HEK293 (cell line): ENCODE results near the gene THEMIS2.

Experiments used
- CTCF ChIA-PET: fragments of 350-600 bp; formaldehyde crosslinking; extraction: SDS; loops from one replicate; lab custom pipeline; 2021; ENCODE audit warnings: antibody characterized with exemption; lab: Yijun Ruan, JAX
- POLR2A ChIA-PET: fragments of 300-600 bp; formaldehyde crosslinking; extraction: SDS; loops from one replicate; lab custom pipeline; 2020; ENCODE audit warnings: antibody characterized with exemption, inconsistent platforms; lab: Yijun Ruan, JAX
- H3K27ac ChIP-seq: fragments of 200-500 bp; sonication (Bioruptor generic); 2 replicates; pipeline ENCODE4 v1.5.1; 2014; ENCODE audit warnings: low read depth, low read length, control low read depth, inconsistent platforms; ENCODE audit errors: extremely low read depth
- H3K36me3 ChIP-seq, 2 experiments: fragments of 200-500 bp in 1 of 2; sonication (Bioruptor generic) in 1 of 2; 1 replicate in 1 of 2; 2 replicates in 1 of 2; pipeline ENCODE4 v1.5.1; 2014 to 2017; ENCODE audit warnings: inconsistent platforms in 2 of 2, low read length in 2 of 2; ENCODE audit not compliant: control insufficient read depth in 2 of 2, insufficient read depth in 1 of 2
- H3K4me1 ChIP-seq: fragments of 200-500 bp; sonication (Bioruptor generic); 2 replicates; pipeline ENCODE4 v1.5.1; 2014; ENCODE audit warnings: mild to moderate bottlenecking, low read length, inconsistent platforms; ENCODE audit not compliant: control insufficient read depth, insufficient read depth
- H3K4me3 ChIP-seq: 2 replicates; pipeline ENCODE4 v1.5.1; 2011; ENCODE audit warnings: low read depth, mild to moderate bottlenecking, control low read depth, low read length, moderate library complexity
- H3K9me3 ChIP-seq: fragments of 200-500 bp; sonication (Bioruptor generic); 2 replicates; pipeline ENCODE4 v1.5.1; 2014; ENCODE audit warnings: low read depth, low read length, inconsistent platforms; ENCODE audit not compliant: control insufficient read depth, insufficient read depth
- OVOL3 ChIP-seq: fragments of 450-650 bp; formaldehyde crosslinking; IDR thresholded peaks from 2 replicates; pipeline ENCODE4 v1.5.1; 2016; ENCODE audit warnings: missing biosample characterization, missing genetic modification characterization
- PRDM2 ChIP-seq: fragments of 450-650 bp; formaldehyde crosslinking; IDR thresholded peaks from 2 replicates; pipeline ENCODE4 v1.5.1; 2016; ENCODE audit warnings: missing biosample characterization, missing genetic modification characterization, borderline replicate concordance
- SP7 ChIP-seq: fragments of 450-650 bp; formaldehyde crosslinking; IDR thresholded peaks from 2 replicates; pipeline ENCODE4 v1.5.1; 2016; ENCODE audit warnings: missing biosample characterization, missing genetic modification characterization
- YY1 ChIP-seq: fragments of 450-650 bp; formaldehyde crosslinking; IDR thresholded peaks from 2 replicates; pipeline ENCODE4 v1.5.1; 2018; ENCODE audit warnings: missing biosample characterization, missing genetic modification characterization
- ZFHX2 ChIP-seq: fragments of 450-650 bp; formaldehyde crosslinking; conservative IDR thresholded peaks from 2 replicates; pipeline ENCODE4 v1.5.1; 2016; ENCODE audit warnings: missing biosample characterization, missing genetic modification characterization
- ZNF266 ChIP-seq: fragments of 450-650 bp; formaldehyde crosslinking; IDR thresholded peaks from 2 replicates; pipeline ENCODE4 v1.5.1; 2016; ENCODE audit warnings: missing biosample characterization, missing genetic modification characterization, low read depth
- ZNF280C ChIP-seq: fragments of 450-650 bp; formaldehyde crosslinking; IDR thresholded peaks from 2 replicates; pipeline ENCODE4 v1.5.1; 2016; ENCODE audit warnings: missing biosample characterization, missing genetic modification characterization
- ZNF391 ChIP-seq: fragments of 450-650 bp; formaldehyde crosslinking; IDR thresholded peaks from 2 replicates; pipeline ENCODE4 v1.5.1; 2016; ENCODE audit warnings: low read depth, missing biosample characterization, missing genetic modification characterization, borderline replicate concordance
- ZNF747 ChIP-seq: fragments of 450-650 bp; formaldehyde crosslinking; IDR thresholded peaks from 2 replicates; pipeline ENCODE4 v1.5.1; 2016; ENCODE audit warnings: missing biosample characterization, missing genetic modification characterization
- TF ChIP-seq, protein P1 (sequence below): fragments of 450-650 bp; formaldehyde crosslinking; IDR thresholded peaks from 2 replicates; pipeline ENCODE4 v1.5.1; 2016; ENCODE audit warnings: missing biosample characterization, missing genetic modification characterization
- TF ChIP-seq, protein P2 (sequence below): fragments of 450-650 bp; formaldehyde crosslinking; IDR thresholded peaks from 2 replicates; pipeline ENCODE4 v1.5.1; 2016; ENCODE audit warnings: missing biosample characterization, missing genetic modification characterization
- TF ChIP-seq, protein P3 (sequence below): fragments of 450-650 bp; formaldehyde crosslinking; IDR thresholded peaks from 2 replicates; pipeline ENCODE4 v1.5.1; 2017; ENCODE audit warnings: missing biosample characterization, missing genetic modification characterization

Gene THEMIS2

GRCh38 chr1:27931184-27931583, 58.8 kb downstream of the THEMIS2 start (continued):
- TF ChIP-seq, protein P1, sequence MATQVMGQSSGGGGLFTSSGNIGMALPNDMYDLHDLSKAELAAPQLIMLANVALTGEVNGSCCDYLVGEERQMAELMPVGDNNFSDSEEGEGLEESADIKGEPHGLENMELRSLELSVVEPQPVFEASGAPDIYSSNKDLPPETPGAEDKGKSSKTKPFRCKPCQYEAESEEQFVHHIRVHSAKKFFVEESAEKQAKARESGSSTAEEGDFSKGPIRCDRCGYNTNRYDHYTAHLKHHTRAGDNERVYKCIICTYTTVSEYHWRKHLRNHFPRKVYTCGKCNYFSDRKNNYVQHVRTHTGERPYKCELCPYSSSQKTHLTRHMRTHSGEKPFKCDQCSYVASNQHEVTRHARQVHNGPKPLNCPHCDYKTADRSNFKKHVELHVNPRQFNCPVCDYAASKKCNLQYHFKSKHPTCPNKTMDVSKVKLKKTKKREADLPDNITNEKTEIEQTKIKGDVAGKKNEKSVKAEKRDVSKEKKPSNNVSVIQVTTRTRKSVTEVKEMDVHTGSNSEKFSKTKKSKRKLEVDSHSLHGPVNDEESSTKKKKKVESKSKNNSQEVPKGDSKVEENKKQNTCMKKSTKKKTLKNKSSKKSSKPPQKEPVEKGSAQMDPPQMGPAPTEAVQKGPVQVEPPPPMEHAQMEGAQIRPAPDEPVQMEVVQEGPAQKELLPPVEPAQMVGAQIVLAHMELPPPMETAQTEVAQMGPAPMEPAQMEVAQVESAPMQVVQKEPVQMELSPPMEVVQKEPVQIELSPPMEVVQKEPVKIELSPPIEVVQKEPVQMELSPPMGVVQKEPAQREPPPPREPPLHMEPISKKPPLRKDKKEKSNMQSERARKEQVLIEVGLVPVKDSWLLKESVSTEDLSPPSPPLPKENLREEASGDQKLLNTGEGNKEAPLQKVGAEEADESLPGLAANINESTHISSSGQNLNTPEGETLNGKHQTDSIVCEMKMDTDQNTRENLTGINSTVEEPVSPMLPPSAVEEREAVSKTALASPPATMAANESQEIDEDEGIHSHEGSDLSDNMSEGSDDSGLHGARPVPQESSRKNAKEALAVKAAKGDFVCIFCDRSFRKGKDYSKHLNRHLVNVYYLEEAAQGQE (tag by site-specific recombination), result no peak
- TF ChIP-seq, all 188 proteins: peak for 0

- H3K4me1 ChIP-seq, result peaks cover 3% of the 10 kb centered on the region; the same call in 1 of the 2 replicates
- TF ChIP-seq ZNF266 (tag by site-specific recombination) (no peak), SP7 (tag by site-specific recombination) (no peak)
- H3K4me3 ChIP-seq, result no peak overlapping the region
- CTCF ChIA-PET, result interaction anchor here (1.2 kb wide), 1 partner anchor 9 kb away, joined by 3 read pairs; no protein-coding TSS in a partner anchor
- no peak overlapping the region for H3K27ac ChIP-seq
- no peaks in the 10 kb centered on the region for H3K9me3 ChIP-seq
- POLR2A ChIA-PET, result no interaction called here
- no peaks in the 10 kb centered on the region for H3K36me3 ChIP-seq
These were observed 59.4 kb downstream of the THEMIS2 start for GRCh38 chr1:27931759-27932158.

DNA sequence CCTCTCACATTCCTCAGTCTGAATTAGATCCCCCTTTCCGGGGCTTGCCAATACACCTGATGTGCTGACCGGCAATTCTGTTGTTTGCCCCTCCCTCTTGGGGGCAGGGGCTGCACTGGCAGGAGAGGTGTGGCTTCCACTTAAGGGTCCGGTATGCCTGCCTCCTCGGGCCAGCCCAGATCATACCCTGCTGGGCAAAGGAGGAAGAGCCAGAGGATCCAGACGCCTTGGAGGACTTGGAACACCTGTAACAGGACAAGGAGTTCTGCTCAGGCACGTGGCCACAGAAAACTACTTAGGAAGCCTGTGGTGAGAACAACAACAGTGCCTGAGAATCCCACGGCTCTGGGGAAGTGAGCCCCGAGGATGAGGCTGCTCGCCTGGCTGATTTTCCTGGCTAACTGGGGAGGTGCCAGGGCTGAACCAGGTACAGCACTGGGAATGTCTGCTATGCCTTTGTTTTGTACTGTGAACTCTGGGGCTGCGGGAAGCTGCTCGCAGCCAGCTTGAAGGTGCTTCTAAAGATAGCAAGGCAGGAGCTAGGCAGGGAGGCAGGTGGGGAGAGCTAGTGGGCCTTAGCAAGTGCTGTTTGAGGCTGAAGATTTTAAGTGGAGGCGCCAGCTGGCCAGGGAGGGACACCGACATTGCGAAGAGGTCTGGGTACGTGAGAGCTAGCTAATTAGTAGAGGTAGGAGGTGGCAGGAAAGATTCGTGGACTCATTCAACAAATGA, 62.6 kb downstream of the THEMIS2 start, which contains the start of gene SMPDL3B:
TSS of gene SMPDL3B (plus strand) at position 183 of the 732 bp plus-strand sequence. CDS start at position 367, 184 bp downstream.
- POLR2A ChIA-PET, result interaction anchor here (0.6 to 1.5 kb wide), 2 partner anchors 25 to 78 kb away, joined by 4 to 11 read pairs; partner anchors contain the start of gene XKR8
- CTCF ChIA-PET, result interaction anchor here (0.6 to 1.3 kb wide), 3 partner anchors 19 to 77 kb away, joined by 3 to 7 read pairs (median 3); no protein-coding TSS in a partner anchor
- peaks cover 3% of the 10 kb centered on the region; the same call in 1 of the 2 replicates for H3K4me1 ChIP-seq
- no peaks in the 10 kb centered on the region for H3K36me3 ChIP-seq
- no peaks in the 10 kb centered on the region for H3K9me3 ChIP-seq
- H3K4me3 ChIP-seq, result peak within 1 kb of the TSS; percentile 40
- H3K27ac ChIP-seq, result no peak within 1 kb of the TSS; the same call in 1 of the 2 replicates
- TF ChIP-seq ZFHX2 (tag by site-specific recombination) (no peak), OVOL3 (tag by site-specific recombination) (no peak), ZNF391 (no peak), PRDM2 (no peak), ZNF747 (tag by site-specific recombination) (no peak), YY1 (tag by site-specific recombination) (no peak), ZNF280C (tag by site-specific recombination) (no peak)
- TF ChIP-seq, protein P2, sequence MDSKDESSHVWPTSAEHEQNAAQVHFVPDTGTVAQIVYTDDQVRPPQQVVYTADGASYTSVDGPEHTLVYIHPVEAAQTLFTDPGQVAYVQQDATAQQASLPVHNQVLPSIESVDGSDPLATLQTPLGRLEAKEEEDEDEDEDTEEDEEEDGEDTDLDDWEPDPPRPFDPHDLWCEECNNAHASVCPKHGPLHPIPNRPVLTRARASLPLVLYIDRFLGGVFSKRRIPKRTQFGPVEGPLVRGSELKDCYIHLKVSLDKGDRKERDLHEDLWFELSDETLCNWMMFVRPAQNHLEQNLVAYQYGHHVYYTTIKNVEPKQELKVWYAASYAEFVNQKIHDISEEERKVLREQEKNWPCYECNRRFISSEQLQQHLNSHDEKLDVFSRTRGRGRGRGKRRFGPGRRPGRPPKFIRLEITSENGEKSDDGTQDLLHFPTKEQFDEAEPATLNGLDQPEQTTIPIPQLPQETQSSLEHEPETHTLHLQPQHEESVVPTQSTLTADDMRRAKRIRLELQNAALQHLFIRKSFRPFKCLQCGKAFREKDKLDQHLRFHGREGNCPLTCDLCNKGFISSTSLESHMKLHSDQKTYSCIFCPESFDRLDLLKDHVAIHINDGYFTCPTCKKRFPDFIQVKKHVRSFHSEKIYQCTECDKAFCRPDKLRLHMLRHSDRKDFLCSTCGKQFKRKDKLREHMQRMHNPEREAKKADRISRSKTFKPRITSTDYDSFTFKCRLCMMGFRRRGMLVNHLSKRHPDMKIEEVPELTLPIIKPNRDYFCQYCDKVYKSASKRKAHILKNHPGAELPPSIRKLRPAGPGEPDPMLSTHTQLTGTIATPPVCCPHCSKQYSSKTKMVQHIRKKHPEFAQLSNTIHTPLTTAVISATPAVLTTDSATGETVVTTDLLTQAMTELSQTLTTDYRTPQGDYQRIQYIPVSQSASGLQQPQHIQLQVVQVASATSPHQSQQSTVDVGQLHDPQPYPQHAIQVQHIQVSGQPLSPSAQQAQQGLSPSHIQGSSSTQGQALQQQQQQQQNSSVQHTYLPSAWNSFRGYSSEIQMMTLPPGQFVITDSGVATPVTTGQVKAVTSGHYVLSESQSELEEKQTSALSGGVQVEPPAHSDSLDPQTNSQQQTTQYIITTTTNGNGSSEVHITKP (tag by site-specific recombination), result peak; percentile 82
- TF ChIP-seq, protein P3, sequence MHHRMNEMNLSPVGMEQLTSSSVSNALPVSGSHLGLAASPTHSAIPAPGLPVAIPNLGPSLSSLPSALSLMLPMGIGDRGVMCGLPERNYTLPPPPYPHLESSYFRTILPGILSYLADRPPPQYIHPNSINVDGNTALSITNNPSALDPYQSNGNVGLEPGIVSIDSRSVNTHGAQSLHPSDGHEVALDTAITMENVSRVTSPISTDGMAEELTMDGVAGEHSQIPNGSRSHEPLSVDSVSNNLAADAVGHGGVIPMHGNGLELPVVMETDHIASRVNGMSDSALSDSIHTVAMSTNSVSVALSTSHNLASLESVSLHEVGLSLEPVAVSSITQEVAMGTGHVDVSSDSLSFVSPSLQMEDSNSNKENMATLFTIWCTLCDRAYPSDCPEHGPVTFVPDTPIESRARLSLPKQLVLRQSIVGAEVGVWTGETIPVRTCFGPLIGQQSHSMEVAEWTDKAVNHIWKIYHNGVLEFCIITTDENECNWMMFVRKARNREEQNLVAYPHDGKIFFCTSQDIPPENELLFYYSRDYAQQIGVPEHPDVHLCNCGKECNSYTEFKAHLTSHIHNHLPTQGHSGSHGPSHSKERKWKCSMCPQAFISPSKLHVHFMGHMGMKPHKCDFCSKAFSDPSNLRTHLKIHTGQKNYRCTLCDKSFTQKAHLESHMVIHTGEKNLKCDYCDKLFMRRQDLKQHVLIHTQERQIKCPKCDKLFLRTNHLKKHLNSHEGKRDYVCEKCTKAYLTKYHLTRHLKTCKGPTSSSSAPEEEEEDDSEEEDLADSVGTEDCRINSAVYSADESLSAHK (tag by site-specific recombination), result no peak
